NB4 (cell line): ENCODE measurements around the gene ALPP.
"Not testable (repeated sequence)": the region's sequence is repeated elsewhere in the genome, so short reads cannot be mapped to it uniquely, and the experiment has no call there.

ENCODE experiments used
- DNase-seq: peaks from one replicate; pipeline ENCODE4 v3.0.0; 2010; ENCODE audit warnings: low read depth
- H3K4me3 ChIP-seq: one replicate; pipeline ENCODE4 v1.5.1; 2011; ENCODE audit warnings: mild to moderate bottlenecking, low read depth, low read length, moderate library complexity
- CTCF ChIP-seq: IDR thresholded peaks from one replicate; pipeline ENCODE4 v1.5.1; 2012; ENCODE audit warnings: low read depth, low read length
- MYC ChIP-seq: IDR thresholded peaks from 2 replicates; pipeline ENCODE4 v1.6.1; 2011; ENCODE audit warnings: low read depth, low read length
- POLR2A ChIP-seq: IDR thresholded peaks from 2 replicates; pipeline ENCODE4 v1.6.1; 2011; ENCODE audit warnings: mild to moderate bottlenecking; ENCODE audit not compliant: insufficient read length; ENCODE audit errors: extremely low read depth
- TF ChIP-seq, protein P1 (sequence below): IDR thresholded peaks from 2 replicates; pipeline ENCODE4 v1.6.1; 2011; ENCODE audit warnings: low read depth, low read length

Gene ALPP

GRCh38 chr2:232376260-232376659 is 2.3 kb upstream of the ALPP start:
- H3K4me3 ChIP-seq, result no peak overlapping the region
- DNase-seq, result no peak
- TF ChIP-seq, protein P1, sequence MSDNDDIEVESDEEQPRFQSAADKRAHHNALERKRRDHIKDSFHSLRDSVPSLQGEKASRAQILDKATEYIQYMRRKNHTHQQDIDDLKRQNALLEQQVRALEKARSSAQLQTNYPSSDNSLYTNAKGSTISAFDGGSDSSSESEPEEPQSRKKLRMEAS, result no peak
- TF ChIP-seq MYC (no peak), CTCF (no peak), POLR2A (no peak)

- H3K4me3 ChIP-seq, result no peak overlapping the region
- DNase-seq, result no peak
- no peak for TF ChIP-seq MYC
Observed at GRCh38 chr2:232376713-232377112, 1.8 kb upstream of the ALPP start.

DNA sequence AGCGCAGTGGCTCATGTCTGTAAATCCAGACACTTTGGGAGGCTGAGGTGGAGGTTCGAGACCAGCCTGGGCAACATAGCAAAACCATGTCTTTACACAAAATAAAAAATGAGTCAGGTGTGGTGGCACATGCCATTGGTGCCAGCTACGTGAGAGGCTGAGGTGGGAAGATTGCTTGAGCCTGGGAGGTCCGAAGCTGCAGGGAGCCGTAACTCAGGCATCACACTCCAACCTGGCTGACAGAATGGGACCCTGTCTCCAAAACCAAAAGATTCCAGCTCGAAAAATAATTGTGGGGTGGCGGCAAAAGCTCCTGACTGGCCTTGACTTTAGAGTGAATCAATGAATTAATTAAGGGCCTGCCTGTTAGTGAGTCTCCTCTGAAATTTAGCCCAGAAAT is 1.2 kb upstream of the ALPP start:
- no peak for DNase-seq
- TF ChIP-seq, protein P1, result no peak
- TF ChIP-seq CTCF, result no peak
- TF ChIP-seq MYC, result no peak
- no peak for TF ChIP-seq POLR2A
- H3K4me3 ChIP-seq, result no peak overlapping the region

GRCh38 chr2:232377841-232378734 is 463 bp upstream of the ALPP start:
- DNase-seq, result no peak
- TF ChIP-seq, protein P1, result no peak
- TF ChIP-seq CTCF (no peak), POLR2A (no peak), MYC (no peak)
- H3K4me3 ChIP-seq, result no peak overlapping the region

- not testable (repeated sequence) for DNase-seq, H3K4me3 ChIP-seq
Observed at GRCh38 chr2:232379610-232380590, 1.3 kb downstream of the ALPP start.

DNA sequence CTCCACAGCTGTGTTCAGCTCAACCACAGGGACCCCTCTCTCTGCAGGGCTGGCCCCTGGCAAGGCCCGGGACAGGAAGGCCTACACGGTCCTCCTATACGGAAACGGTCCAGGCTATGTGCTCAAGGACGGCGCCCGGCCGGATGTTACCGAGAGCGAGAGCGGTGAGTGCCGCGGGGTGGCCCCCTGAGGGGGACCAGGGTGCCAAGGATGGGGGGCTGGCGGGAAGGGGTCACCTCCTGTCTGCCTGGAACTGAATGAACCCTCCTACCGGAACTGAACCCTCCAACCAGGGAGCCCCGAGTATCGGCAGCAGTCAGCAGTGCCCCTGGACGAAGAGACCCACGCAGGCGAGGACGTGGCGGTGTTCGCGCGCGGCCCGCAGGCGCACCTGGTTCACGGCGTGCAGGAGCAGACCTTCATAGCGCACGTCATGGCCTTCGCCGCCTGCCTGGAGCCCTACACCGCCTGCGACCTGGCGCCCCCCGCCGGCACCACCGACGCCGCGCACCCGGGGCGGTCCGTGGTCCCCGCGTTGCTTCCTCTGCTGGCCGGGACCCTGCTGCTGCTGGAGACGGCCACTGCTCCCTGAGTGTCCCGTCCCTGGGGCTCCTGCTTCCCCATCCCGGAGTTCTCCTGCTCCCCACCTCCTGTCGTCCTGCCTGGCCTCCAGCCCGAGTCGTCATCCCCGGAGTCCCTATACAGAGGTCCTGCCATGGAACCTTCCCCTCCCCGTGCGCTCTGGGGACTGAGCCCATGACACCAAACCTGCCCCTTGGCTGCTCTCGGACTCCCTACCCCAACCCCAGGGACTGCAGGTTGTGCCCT is 2.9 kb downstream of the ALPP start:
- not testable (repeated sequence) for DNase-seq, H3K4me3 ChIP-seq
